Measurements from ENCODE around the gene STK38.
"Not testable (repeated sequence)": the region's sequence is repeated elsewhere in the genome, so short reads cannot be mapped to it uniquely, and the experiment has no call there.

The STK38 gene

DNA sequence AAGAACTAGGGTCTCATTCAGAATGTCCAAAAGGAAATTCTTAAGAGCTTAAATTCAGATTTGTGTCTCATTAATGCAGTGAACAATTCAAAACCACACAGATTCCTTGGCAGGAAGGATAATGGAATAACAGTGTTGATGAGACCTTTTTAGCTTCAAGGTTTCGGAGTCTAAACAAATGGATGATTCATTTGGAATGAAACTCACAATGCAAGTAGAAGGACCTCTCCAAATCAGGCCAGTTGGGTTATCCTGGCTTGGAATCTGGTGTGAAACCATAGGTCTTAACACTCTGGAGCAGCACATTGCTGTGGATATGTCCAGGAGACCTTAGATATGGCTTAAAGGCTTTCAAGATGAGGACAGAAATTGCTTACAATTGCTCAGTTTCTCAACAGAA is 59.6 kb downstream of the STK38 start:
- H3K4me3 ChIP-seq (ENCODE audit: low read length): no peak overlapping the region
- H3K27ac ChIP-seq (ENCODE audit: low read depth, low read length): no peak overlapping the region
- TF ChIP-seq EZH2phosphoT487 (IDR thresholded peaks at IDR 0.05; ENCODE audit: borderline replicate concordance, low read length): no peak
- TF ChIP-seq, protein P1, sequence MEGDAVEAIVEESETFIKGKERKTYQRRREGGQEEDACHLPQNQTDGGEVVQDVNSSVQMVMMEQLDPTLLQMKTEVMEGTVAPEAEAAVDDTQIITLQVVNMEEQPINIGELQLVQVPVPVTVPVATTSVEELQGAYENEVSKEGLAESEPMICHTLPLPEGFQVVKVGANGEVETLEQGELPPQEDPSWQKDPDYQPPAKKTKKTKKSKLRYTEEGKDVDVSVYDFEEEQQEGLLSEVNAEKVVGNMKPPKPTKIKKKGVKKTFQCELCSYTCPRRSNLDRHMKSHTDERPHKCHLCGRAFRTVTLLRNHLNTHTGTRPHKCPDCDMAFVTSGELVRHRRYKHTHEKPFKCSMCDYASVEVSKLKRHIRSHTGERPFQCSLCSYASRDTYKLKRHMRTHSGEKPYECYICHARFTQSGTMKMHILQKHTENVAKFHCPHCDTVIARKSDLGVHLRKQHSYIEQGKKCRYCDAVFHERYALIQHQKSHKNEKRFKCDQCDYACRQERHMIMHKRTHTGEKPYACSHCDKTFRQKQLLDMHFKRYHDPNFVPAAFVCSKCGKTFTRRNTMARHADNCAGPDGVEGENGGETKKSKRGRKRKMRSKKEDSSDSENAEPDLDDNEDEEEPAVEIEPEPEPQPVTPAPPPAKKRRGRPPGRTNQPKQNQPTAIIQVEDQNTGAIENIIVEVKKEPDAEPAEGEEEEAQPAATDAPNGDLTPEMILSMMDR (IDR thresholded peaks at IDR 0.05; ENCODE audit: low read depth, low read length, poor library complexity, severe bottlenecking): no peak
- no peaks in the 10 kb centered on the region for H3K79me2 ChIP-seq (ENCODE audit: control insufficient read depth, low read length)
- H3F3A ChIP-seq (ENCODE audit: control insufficient read depth, insufficient read depth): peaks cover 11% of the 10 kb centered on the region
- H3K9me3 ChIP-seq (ENCODE audit: control insufficient read depth, insufficient read depth, low read length): no peaks in the 10 kb centered on the region
- H3K27me3 ChIP-seq (ENCODE audit: control insufficient read depth, low read length): no peaks in the 10 kb centered on the region
- H3K36me3 ChIP-seq (ENCODE audit: control insufficient read depth, low read length): peaks cover 61% of the 10 kb centered on the region
- no peaks in the 10 kb centered on the region for H3K9me2 ChIP-seq (replicated peaks; ENCODE audit: control insufficient read depth, low read length)
- no peak overlapping the region for H3K4me2 ChIP-seq (ENCODE audit: low read length)
- no peaks in the 10 kb centered on the region for H4K20me1 ChIP-seq (ENCODE audit: control insufficient read depth, insufficient read depth, low read depth, low read length)
- no peaks in the 10 kb centered on the region for H3K4me1 ChIP-seq (ENCODE audit: control insufficient read depth, low read length)

DNA sequence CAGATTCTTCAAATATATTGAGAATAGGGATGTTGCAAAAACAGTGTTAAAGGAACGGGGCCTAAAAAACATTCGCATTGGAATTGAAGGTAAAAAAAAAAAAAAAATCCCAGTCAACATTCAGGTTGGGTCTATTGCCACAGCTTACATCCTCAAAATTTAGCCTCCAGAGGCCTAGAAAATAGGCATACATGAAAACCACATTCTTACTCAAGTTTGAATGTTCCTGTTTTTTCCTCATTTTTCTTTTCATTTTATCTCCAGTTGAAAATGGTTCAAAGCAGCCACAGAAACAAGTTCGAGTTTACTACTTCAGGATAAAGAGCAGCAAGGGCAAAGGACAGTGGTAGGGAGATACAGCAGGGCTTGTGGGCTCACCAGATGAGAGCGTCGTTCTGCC is 62.5 kb downstream of the STK38 start:
- Histone ChIP-seq H3K27ac (ENCODE audit: low read depth, low read length) (no peak overlapping the region), H3K4me2 (ENCODE audit: low read length) (no peak overlapping the region), H3K9me2 (replicated peaks; ENCODE audit: control insufficient read depth, low read length) (no peaks in the 10 kb centered on the region), H4K20me1 (ENCODE audit: control insufficient read depth, insufficient read depth, low read depth, low read length) (no peaks in the 10 kb centered on the region), H3K4me1 (ENCODE audit: control insufficient read depth, low read length) (no peaks in the 10 kb centered on the region), H3K4me3 (ENCODE audit: low read length) (no peak overlapping the region), H3K27me3 (ENCODE audit: control insufficient read depth, low read length) (no peaks in the 10 kb centered on the region), H3K36me3 (ENCODE audit: control insufficient read depth, low read length) (peaks cover 73% of the 10 kb centered on the region), H3K9me3 (ENCODE audit: control insufficient read depth, insufficient read depth, low read length) (no peaks in the 10 kb centered on the region), H3F3A (ENCODE audit: control insufficient read depth, insufficient read depth) (no peaks in the 10 kb centered on the region), H3K79me2 (ENCODE audit: control insufficient read depth, low read length) (no peaks in the 10 kb centered on the region)
- no peak for TF ChIP-seq EZH2phosphoT487 (IDR thresholded peaks at IDR 0.05; ENCODE audit: borderline replicate concordance, low read length)
- TF ChIP-seq, protein P1 (IDR thresholded peaks at IDR 0.05; ENCODE audit: low read depth, low read length, poor library complexity, severe bottlenecking): no peak

DNA sequence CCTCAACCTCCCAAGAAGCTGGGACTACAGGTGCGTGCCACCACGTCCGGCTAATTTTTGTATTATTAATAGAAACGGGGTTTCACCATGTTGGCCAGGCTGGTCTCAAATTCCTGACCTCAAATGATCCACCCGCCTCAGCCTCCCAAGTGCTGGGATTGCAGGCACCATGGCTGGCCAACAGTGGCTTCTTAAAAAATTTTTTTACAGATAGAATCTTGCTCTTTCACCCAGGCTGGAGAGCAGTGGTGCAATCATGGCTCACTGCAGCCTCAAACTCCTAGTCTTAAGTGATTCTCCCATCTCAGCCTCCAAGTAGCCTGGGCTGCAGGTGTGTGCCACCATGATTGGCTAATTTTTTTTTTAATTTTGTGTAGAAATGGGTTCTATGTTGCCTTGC is 64.0 kb downstream of the STK38 start:
- not testable (repeated sequence) for H3K79me2 ChIP-seq (ENCODE audit: control insufficient read depth, low read length); H3F3A ChIP-seq (ENCODE audit: control insufficient read depth, insufficient read depth); H3K9me2 ChIP-seq (replicated peaks; ENCODE audit: control insufficient read depth, low read length); H3K4me1 ChIP-seq (ENCODE audit: control insufficient read depth, low read length); H3K27ac ChIP-seq (ENCODE audit: low read depth, low read length); H3K4me2 ChIP-seq (ENCODE audit: low read length); H3K27me3 ChIP-seq (ENCODE audit: control insufficient read depth, low read length); H4K20me1 ChIP-seq (ENCODE audit: control insufficient read depth, insufficient read depth, low read depth, low read length); H3K4me3 ChIP-seq (ENCODE audit: low read length); H3K9me3 ChIP-seq (ENCODE audit: control insufficient read depth, insufficient read depth, low read length)
- peaks cover 75% of the 10 kb centered on the region for H3K36me3 ChIP-seq (ENCODE audit: control insufficient read depth, low read length)

DNA sequence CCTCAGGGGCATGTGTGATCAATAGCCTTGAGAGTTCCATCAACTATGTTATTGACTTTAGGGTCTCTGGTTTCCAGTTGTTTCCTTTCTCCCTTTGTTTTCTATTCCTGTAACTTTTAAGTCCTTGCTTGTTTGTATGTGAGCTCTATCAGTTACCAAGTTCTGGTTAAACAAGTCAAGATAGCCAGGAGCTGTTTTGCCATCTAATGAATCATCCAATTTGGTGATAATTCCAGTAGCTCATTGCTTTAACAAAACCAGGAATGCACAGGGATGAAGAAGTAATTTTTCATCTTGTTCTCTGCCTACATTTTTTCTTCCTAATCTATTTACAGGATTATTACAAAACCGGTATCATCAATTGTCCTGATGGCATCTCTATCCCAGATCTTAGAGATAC is 68.0 kb downstream of the STK38 start:
- no peaks in the 10 kb centered on the region for H3F3A ChIP-seq (ENCODE audit: control insufficient read depth, insufficient read depth)
- no peaks in the 10 kb centered on the region for H3K9me3 ChIP-seq (ENCODE audit: control insufficient read depth, insufficient read depth, low read length)
- H3K79me2 ChIP-seq (ENCODE audit: control insufficient read depth, low read length): peaks cover 5% of the 10 kb centered on the region; the same call in 1 of the 2 replicates
- H3K4me3 ChIP-seq (ENCODE audit: low read length): no peak overlapping the region
- no peak overlapping the region for H3K27ac ChIP-seq (ENCODE audit: low read depth, low read length)
- H3K9me2 ChIP-seq (replicated peaks; ENCODE audit: control insufficient read depth, low read length): no peaks in the 10 kb centered on the region
- no peak overlapping the region for H3K4me2 ChIP-seq (ENCODE audit: low read length)
- no peaks in the 10 kb centered on the region for H4K20me1 ChIP-seq (ENCODE audit: control insufficient read depth, insufficient read depth, low read depth, low read length)
- H3K27me3 ChIP-seq (ENCODE audit: control insufficient read depth, low read length): no peaks in the 10 kb centered on the region
- no peak for TF ChIP-seq EZH2phosphoT487 (IDR thresholded peaks at IDR 0.05; ENCODE audit: borderline replicate concordance, low read length)
- TF ChIP-seq, protein P1 (IDR thresholded peaks at IDR 0.05; ENCODE audit: low read depth, low read length, poor library complexity, severe bottlenecking): no peak
- H3K4me1 ChIP-seq (ENCODE audit: control insufficient read depth, low read length): no peaks in the 10 kb centered on the region
- H3K36me3 ChIP-seq (ENCODE audit: control insufficient read depth, low read length): peaks cover 61% of the 10 kb centered on the region
